ENCODE measurements around the gene PTPRH. TPM values are rescaled to one million over a fixed set of nuclear protein-coding genes. Genes with fewer than 3 reads are reported as not detected.

The PTPRH gene
- polyA plus RNA-seq, 1 experiment = 4.3 TPM

- POLR2A ChIA-PET = interaction anchor here (0.7 kb wide), 1 partner anchor 83 kb away, joined by 9 read pairs; no protein-coding TSS in a partner anchor
Measured at GRCh38 chr19:55256562-55257460, 47.5 kb upstream of the PTPRH start.

GRCh38 chr19:55255618-55256423 is 46.5 kb upstream of the PTPRH start:
- ChIA-PET CTCF (interaction anchor here (0.7 to 1.7 kb wide), 3 partner anchors 14 to 45 kb away, joined by 3 to 5 read pairs (median 4); no protein-coding TSS in a partner anchor), POLR2A (no interaction called here)
- DNase-seq (ENCODE audit: low read depth) = no peak
- TF ChIP-seq CTCF (IDR thresholded peaks at IDR 0.05; ENCODE audit: insufficient read depth, low read depth, low read length) = no peak
- no peaks in the 10 kb centered on the region for H3K27me3 ChIP-seq (ENCODE audit: control insufficient read depth, insufficient read depth, low read length)
- H3K36me3 ChIP-seq (ENCODE audit: control insufficient read depth, insufficient read depth, low read length) = peaks cover 4% of the 10 kb centered on the region
- H3K4me3 ChIP-seq (ENCODE audit: low read depth, low read length) = no peak overlapping the region

More at GRCh38 chr19:55256562-55257460, 47.5 kb upstream of the PTPRH start:
- no peaks in the 10 kb centered on the region for H3K27me3 ChIP-seq (ENCODE audit: control insufficient read depth, insufficient read depth, low read length)
- no peak for TF ChIP-seq CTCF (IDR thresholded peaks at IDR 0.05; ENCODE audit: insufficient read depth, low read depth, low read length)
- peaks cover 3% of the 10 kb centered on the region for H3K36me3 ChIP-seq (ENCODE audit: control insufficient read depth, insufficient read depth, low read length)
- CTCF ChIA-PET = interaction anchor here (1.3 to 1.7 kb wide), 2 partner anchors 44 to 161 kb away, joined by 5 read pairs; no protein-coding TSS in a partner anchor
- no peak for DNase-seq (ENCODE audit: low read depth)
- H3K4me3 ChIP-seq (ENCODE audit: low read depth, low read length) = peak overlapping the region; percentile 79

GRCh38 chr19:55254625-55254977 is 45.3 kb upstream of the PTPRH start:
- no peak for DNase-seq (ENCODE audit: low read depth)
- CTCF ChIA-PET = interaction anchor here (1.2 to 1.3 kb wide), 2 partner anchors 10 to 14 kb away, joined by 3 to 4 read pairs; no protein-coding TSS in a partner anchor
- TF ChIP-seq CTCF (IDR thresholded peaks at IDR 0.05; ENCODE audit: insufficient read depth, low read depth, low read length) = no peak
- POLR2A ChIA-PET = no interaction called here
- no peaks in the 10 kb centered on the region for H3K27me3 ChIP-seq (ENCODE audit: control insufficient read depth, insufficient read depth, low read length)
- H3K36me3 ChIP-seq (ENCODE audit: control insufficient read depth, insufficient read depth, low read length) = peaks cover 4% of the 10 kb centered on the region
- no peak overlapping the region for H3K4me3 ChIP-seq (ENCODE audit: low read depth, low read length)

- Histone ChIP-seq H3K27me3 (ENCODE audit: control insufficient read depth, insufficient read depth, low read length) (no peaks in the 10 kb centered on the region), H3K36me3 (ENCODE audit: control insufficient read depth, insufficient read depth, low read length) (peaks cover 4% of the 10 kb centered on the region), H3K4me3 (ENCODE audit: low read depth, low read length) (no peak overlapping the region)
- TF ChIP-seq CTCF (IDR thresholded peaks at IDR 0.05; ENCODE audit: insufficient read depth, low read depth, low read length) = no peak
- POLR2A ChIA-PET = no interaction called here
- no peak for DNase-seq (ENCODE audit: low read depth)
- CTCF ChIA-PET = interaction anchor here (1.2 to 1.3 kb wide), 2 partner anchors 10 to 14 kb away, joined by 3 to 4 read pairs; no protein-coding TSS in a partner anchor
Measured at GRCh38 chr19:55253842-55254624, 44.7 kb upstream of the PTPRH start.
